Thymus (tissue), 11 donors: ENCODE measurements around the gene HNF1B. TPM values are rescaled to one million over a fixed set of nuclear protein-coding genes. Genes with fewer than 3 reads are reported as not detected.
A peak's percentile ranks its signal among the peaks of the same experiment; 100 is the strongest.

Source experiments
- DNase-seq, 9 donors: peaks; one replicate each; pipeline ENCODE4 v3.0.0-alpha.2; 2013; ENCODE audit warnings: low spot score in 9 of 9, low read depth in 6 of 9, missing footprints in 1 of 9
- H3K27ac ChIP-seq, 2 donors: one replicate each; pipeline ENCODE4 v1.5.1; 2013; ENCODE audit warnings: control low read depth in 1 of 2, low read depth in 1 of 2, low read length in 1 of 2, mild to moderate bottlenecking in 1 of 2, moderate library complexity in 1 of 2
- H3K27me3 ChIP-seq, 2 donors: one replicate each; pipeline ENCODE4 v1.5.1; 2013; ENCODE audit warnings: low read length in 1 of 2; ENCODE audit not compliant: control insufficient read depth in 2 of 2, insufficient read depth in 1 of 2
- H3K36me3 ChIP-seq, 2 donors: one replicate each; pipeline ENCODE4 v1.5.1; 2013; ENCODE audit warnings: low read length in 1 of 2, mild to moderate bottlenecking in 1 of 2, moderate library complexity in 1 of 2; ENCODE audit not compliant: control insufficient read depth in 2 of 2, insufficient read depth in 2 of 2
- H3K4me1 ChIP-seq, 2 donors: one replicate each; pipeline ENCODE4 v1.5.1; 2013; ENCODE audit warnings: low read length in 2 of 2; ENCODE audit not compliant: control insufficient read depth in 2 of 2, insufficient read depth in 2 of 2
- H3K4me3 ChIP-seq, 2 donors: one replicate each; pipeline ENCODE4 v1.5.1; 2013; ENCODE audit warnings: low read length in 2 of 2, control low read depth in 1 of 2, mild to moderate bottlenecking in 1 of 2
- H3K9me3 ChIP-seq, 2 donors: one replicate each; pipeline ENCODE4 v1.5.1; 2013; ENCODE audit warnings: low read length in 1 of 2, mild to moderate bottlenecking in 1 of 2; ENCODE audit not compliant: control insufficient read depth in 2 of 2, insufficient read depth in 1 of 2
- WGBS: extraction: QIAGEN DNeasy Blood & Tissue Kit; methylation state at CpG from one replicate; pipeline ENCODE4 v1.1.7; 2013; 5-methylcytosine and 5-hydroxymethylcytosine counted together
- polyA plus RNA-seq: library from polyadenylated mRNA; stranded (reverse); fragments of 200-250 nt; gene quantifications from one replicate; pipeline ENCODE4 v1.2.3, GENCODE V29; 2013
- total RNA-seq: library from RNA; stranded (reverse); fragments of 120-200 nt; gene quantifications from one replicate; pipeline ENCODE4 v1.2.4, GENCODE V29; 2013
- donor health status: healthy.

HNF1B gene
- total and polyA plus RNA-seq, 2 donors = 0.05 to 0.30 TPM

GRCh38 chr17:37718324-37719048, 26.4 kb downstream of the HNF1B start:
- DNase-seq = no peak
- Histone ChIP-seq H3K9me3 (no peaks in the 10 kb centered on the region), H3K4me1 (peaks cover 0 to 5% of the 10 kb centered on the region in 2 donors), H3K27ac (no peak overlapping the region), H3K27me3 (peaks cover 0 to 24% of the 10 kb centered on the region in 2 donors), H3K4me3 (no peak overlapping the region), H3K36me3 (no peaks in the 10 kb centered on the region)
- WGBS = 95% methylated on average over 3 of the region's 3 CpGs

- WGBS = 87% methylated on average over 3 of the region's 3 CpGs
- DNase-seq = peak in 1 of 9 donors; percentile 15
- Histone ChIP-seq H3K4me1 (peaks cover 0 to 5% of the 10 kb centered on the region in 2 donors), H3K36me3 (no peaks in the 10 kb centered on the region), H3K27me3 (peaks cover 0 to 26% of the 10 kb centered on the region in 2 donors), H3K27ac (no peak overlapping the region), H3K4me3 (no peak overlapping the region), H3K9me3 (no peaks in the 10 kb centered on the region)
Observed at GRCh38 chr17:37717627-37718323, 27.1 kb downstream of the HNF1B start.

GRCh38 chr17:37714897-37715296, 30.0 kb downstream of the HNF1B start:
- H3K4me3 ChIP-seq = no peak overlapping the region
- no peaks in the 10 kb centered on the region for H3K36me3 ChIP-seq
- no peak for DNase-seq
- H3K27me3 ChIP-seq = peaks cover 0 to 32% of the 10 kb centered on the region in 2 donors
- no peaks in the 10 kb centered on the region for H3K9me3 ChIP-seq
- 54% methylated on average over 4 of the region's 4 CpGs for WGBS
- H3K4me1 ChIP-seq = peaks cover 0 to 5% of the 10 kb centered on the region in 2 donors
- no peak overlapping the region for H3K27ac ChIP-seq

- peaks cover 2 to 31% of the 10 kb centered on the region in 2 donors for H3K27me3 ChIP-seq
- H3K4me3 ChIP-seq = no peak overlapping the region
- WGBS = 81% methylated on average over 4 of the region's 4 CpGs
- H3K36me3 ChIP-seq = no peaks in the 10 kb centered on the region
- H3K4me1 ChIP-seq = peaks cover 0 to 5% of the 10 kb centered on the region in 2 donors
- no peak for DNase-seq
- H3K27ac ChIP-seq = no peak overlapping the region
- no peaks in the 10 kb centered on the region for H3K9me3 ChIP-seq
Observed at GRCh38 chr17:37713624-37714023, 31.2 kb downstream of the HNF1B start.

- H3K27ac ChIP-seq = no peak overlapping the region
- H3K4me1 ChIP-seq = peaks cover 0 to 5% of the 10 kb centered on the region in 2 donors
- H3K9me3 ChIP-seq = no peaks in the 10 kb centered on the region
- DNase-seq = no peak
- H3K4me3 ChIP-seq = no peak overlapping the region
- no peaks in the 10 kb centered on the region for H3K36me3 ChIP-seq
- WGBS = 87% methylated on average over 6 of the region's 6 CpGs
- H3K27me3 ChIP-seq = peaks cover 2 to 28% of the 10 kb centered on the region in 2 donors
Observed at GRCh38 chr17:37713028-37713431, 31.8 kb downstream of the HNF1B start.

GRCh38 chr17:37711113-37711512, 33.7 kb downstream of the HNF1B start:
- no peak overlapping the region for H3K27ac ChIP-seq
- H3K36me3 ChIP-seq = no peaks in the 10 kb centered on the region
- no peaks in the 10 kb centered on the region for H3K9me3 ChIP-seq
- DNase-seq = no peak
- peaks cover 2 to 21% of the 10 kb centered on the region in 2 donors for H3K27me3 ChIP-seq
- no peak overlapping the region for H3K4me3 ChIP-seq
- 90% methylated on average over 6 of the region's 6 CpGs for WGBS
- no peaks in the 10 kb centered on the region for H3K4me1 ChIP-seq

GRCh38 chr17:37710344-37710886, 34.4 kb downstream of the HNF1B start:
- no peak overlapping the region for H3K27ac ChIP-seq
- H3K36me3 ChIP-seq = no peaks in the 10 kb centered on the region
- H3K9me3 ChIP-seq = no peaks in the 10 kb centered on the region
- peaks cover 2 to 21% of the 10 kb centered on the region in 2 donors for H3K27me3 ChIP-seq
- no peak for DNase-seq
- H3K4me3 ChIP-seq = no peak overlapping the region
- no peaks in the 10 kb centered on the region for H3K4me1 ChIP-seq
- 85% methylated on average over 9 of the region's 9 CpGs for WGBS

- no peaks in the 10 kb centered on the region for H3K36me3 ChIP-seq
- 84% methylated on average over 8 of the region's 8 CpGs for WGBS
- H3K4me1 ChIP-seq = no peaks in the 10 kb centered on the region
- no peak for DNase-seq
- H3K27me3 ChIP-seq = peaks cover 2 to 19% of the 10 kb centered on the region in 2 donors
- no peak overlapping the region for H3K4me3 ChIP-seq
- H3K9me3 ChIP-seq = no peaks in the 10 kb centered on the region
- H3K27ac ChIP-seq = no peak overlapping the region
Observed at GRCh38 chr17:37708616-37709212, 36.1 kb downstream of the HNF1B start.
